RPMI8226 (cell line): ENCODE results near the gene GNG7.
A peak's percentile ranks its signal among the peaks of the same experiment; 100 is the strongest.
"Not testable (repeated sequence)": the region's sequence is repeated elsewhere in the genome, so short reads cannot be mapped to it uniquely, and the experiment has no call there.

Experiments used
- DNase-seq: peaks from one replicate; pipeline ENCODE4 v3.0.0-alpha.2; 2015

The GNG7 gene

DNA sequence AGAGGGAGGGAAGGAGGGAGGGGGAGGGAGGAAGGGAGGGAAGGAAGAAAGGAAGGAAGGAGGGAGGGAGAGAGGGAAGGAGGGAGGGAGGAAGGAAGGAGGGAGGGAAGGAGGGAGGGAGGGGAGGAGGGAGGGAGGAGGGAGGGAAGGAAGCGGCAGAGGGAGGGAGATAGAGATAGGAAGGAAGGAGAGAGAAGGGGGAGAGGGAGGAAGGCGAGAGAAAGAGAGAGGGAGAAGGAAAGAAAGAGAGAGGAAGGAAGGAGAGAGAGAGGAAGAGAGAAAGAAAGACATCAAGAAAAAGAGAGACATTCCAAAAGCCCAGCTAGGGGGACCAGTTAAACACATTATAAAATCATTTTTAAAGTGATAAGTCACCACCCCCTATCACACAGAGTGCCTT lies 62.5 kb downstream of the GNG7 start:
- no peak for DNase-seq

DNA sequence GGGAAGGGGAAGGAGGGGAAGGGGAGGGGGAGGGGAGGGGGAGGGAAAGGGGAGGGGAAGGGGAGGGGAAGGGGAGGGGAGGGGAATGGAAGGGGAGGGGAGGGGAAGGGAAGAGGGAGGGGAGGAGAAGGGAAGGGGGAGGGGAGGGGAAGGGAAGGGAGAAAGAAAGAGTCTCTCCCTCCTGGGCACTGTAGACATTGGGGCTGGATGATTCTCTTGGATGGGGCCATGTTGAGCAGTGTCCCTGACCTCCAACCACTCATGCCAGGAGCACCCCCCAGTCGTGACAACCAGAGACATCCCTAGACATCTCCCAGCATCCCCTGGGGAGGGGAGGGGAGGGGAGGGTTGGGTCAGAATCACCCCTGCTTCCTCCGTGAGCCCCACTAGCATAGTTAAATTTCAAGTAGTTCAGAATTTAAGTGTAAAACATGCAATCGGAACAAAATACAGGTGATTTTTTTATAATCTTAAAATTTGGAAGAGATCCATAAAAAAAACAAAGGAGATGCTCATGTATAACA lies 64.0 kb downstream of the GNG7 start:
- no peak for DNase-seq

DNA sequence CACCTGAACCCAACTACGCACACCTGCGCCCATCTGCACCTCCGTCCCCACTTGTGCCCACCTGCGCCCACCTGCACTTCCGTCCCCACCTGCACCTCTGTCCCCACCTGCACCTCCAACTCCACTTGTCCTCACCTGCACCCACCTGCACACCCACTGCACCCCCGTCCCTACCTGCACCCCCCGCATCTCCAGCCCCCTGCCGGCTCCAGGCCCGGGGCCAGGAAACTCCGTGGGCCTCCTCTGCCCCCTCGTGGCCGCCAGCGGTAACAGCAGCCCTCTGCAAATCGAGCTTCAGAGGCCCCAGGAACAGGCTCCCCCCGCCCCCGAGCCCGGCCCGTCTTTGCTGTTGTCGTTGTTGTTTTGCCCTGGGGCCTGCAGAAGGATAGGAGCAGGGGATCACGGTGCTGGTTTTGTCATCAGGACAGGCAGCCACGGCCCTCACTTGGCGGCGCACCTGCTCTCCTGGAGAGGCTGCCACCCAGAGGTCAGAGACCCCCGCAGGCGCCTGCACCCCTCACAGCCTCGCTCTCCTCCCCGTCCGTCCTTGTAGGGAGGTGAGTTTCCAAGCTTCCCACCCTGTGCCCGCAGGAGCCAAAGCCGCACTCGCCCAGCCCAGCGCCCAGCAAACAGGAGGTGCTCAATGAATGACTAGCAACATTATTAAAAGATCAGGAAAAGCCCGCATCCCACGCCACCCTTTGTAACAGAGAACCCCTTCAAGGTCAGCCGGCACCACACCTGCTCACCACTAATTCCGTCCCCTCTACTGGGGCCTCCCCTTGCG lies 65.4 kb downstream of the GNG7 start:
- peak; percentile 71 for DNase-seq

DNA sequence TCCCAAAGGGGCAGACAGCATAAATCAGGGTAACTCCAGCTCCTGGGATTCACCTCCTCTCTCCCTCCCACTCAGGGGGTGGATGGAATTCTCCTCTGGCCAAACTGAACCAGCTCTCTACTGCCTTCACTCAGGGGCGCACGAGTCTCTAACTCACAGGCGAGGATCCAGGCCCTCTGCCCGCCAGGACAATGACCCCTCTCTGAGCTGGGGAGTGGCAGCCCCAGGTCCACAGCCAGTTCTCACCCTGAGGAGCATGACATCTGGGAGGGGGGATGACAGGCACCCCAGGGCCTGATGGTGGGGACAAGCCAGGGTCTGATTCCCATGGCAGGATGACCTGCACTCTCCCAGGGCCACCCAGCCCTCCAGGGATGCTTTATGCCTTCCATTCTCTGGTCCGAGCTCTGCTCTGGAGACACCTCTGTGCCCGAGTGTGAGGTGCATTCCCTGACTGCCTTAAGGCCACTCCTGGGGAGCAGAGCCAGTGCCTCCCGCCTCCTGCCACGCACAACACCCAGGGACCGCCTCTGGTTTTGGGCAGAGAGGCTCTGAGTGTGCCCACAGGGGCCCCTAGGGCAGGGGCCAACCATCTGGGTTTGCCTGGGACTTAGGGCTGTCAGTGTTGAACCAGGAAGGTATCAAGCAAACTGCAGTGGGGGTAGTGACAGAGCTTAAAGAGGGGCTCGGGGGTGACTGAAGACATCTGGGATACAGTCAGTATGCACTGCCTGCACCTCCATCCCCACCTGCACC lies 66.2 kb downstream of the GNG7 start:
- DNase-seq = no peak

DNA sequence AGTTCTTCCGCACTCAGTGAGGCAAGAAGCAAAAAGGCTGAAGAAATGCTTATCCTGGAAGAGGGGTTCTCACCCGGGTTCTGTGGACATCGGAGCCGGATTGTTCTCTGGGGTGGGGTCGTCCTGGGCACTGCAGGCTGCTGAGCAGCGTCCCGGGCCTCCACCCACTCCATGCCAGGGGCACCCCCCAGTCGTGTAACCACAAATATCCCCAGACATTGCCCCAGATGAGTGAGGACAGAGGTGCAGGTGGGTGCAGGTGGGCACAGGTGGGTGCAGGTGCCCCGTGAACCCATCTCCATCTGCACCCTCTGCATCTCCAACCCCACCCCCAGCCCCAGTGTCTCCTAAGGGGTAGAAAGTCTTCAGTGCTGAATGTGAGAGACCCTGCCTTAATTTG lies 67.5 kb downstream of the GNG7 start:
- DNase-seq = no peak

DNA sequence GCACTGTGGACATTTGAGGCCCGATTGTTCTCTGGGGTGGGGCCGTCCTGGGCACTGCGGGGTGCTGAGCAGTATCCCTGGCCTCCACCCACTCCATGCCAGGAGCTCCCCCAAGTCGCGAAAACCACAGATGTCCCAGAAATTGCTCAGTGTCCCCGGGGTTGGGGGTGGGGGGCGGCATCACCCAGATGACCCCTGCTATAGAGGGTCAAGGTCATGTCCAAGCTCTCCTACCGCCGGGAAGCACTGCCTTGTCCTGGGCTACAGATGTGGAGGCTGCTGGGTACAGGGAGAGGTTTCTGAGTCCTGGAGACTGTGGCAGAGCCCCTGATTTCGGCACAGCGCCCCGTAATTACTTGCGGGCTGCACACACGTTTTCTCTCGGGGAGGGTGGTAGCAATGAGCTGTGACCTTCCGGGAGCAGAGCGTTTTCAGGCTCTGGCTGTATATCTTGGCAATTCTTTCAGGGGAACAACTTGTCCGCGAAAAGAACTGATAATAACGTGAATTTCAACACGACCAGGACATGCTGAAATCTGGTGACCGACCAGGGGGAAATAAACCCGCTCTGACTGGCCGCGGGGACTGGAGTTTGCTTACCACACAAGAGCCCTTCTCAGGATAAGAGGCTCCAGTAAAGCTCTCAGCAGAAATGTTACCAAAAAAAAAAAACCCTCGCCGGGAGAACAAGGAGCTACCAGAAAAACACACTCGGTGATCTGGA lies 68.1 kb downstream of the GNG7 start:
- DNase-seq = no peak

DNA sequence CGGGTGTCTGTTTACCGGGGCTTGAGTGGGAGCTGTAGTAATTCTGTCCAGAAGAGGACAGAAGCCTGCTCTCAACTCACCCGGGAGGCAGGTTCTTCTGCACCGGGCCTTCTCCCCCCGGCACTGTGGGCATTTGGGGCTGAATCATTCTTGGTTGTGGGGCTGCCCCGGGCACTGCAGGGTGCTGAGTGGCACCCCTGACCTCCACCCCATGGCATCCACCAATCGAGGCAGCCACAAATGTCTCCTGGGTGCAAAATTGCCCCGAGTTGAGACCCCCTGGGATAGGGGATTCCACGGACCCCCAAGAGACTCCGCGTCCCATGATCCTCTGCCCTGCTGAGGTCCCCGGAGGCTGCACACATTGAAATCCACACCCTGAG lies 68.8 kb downstream of the GNG7 start:
- DNase-seq = no peak

DNA sequence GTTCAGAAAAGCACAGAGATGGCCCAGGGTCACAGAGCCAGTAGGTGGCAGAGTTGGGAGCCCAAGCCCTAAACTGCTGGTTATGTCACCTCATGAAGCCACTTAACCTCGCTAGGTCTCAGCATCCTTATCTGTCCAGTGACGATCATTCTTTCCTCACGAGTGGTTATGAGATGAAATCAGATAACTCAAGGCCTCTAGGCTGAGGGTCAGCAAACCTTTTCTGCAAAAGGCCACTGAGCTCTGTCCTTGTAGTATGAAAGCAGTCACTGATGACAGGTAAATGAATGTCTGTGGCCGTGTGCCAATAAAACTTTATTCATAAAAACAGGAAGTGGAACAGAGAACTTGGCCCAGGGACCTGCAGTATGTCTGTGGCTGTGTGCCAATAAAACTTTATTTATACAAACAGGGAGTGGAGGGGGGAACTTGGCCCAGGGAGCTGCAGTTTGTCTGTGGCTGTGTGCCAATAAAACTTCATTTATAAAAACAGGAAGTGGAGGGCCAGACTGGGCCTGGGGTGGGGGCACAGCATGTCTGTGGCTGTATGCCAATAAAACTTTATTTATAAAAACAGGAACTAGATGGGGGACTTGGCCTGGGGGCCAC lies 71.2 kb downstream of the GNG7 start:
- peak; percentile 95 for DNase-seq

DNA sequence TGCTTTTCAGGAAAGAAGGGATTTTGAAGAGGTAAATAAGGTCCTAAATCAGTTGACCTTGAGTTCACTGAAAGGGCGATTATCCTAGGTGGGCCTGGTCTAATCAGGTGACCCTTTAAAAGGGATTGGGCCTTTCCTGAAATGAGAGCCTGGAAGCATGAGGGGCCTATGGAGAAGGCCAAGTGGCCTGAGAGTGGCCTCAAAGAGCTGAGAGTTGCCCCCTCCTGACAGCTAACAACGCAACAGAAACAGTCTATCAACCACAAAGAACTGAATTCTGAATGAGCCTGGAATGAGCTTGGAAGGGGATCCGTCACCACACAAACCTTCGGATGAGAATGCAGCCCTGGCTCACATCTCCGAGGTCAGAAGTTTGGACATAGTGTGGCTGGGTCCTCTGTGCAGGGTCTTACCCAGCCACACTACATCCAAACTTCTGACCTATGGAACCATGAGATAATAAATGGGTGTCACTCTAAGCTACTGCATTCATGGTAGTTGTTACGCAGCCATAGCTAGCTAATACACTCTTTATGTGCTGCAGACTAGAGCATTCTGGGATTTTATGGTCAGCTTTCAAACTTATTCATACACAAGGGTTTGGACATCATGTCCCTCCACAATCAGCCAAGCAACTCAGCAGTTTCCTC lies 72.0 kb downstream of the GNG7 start:
- no peak for DNase-seq

DNA sequence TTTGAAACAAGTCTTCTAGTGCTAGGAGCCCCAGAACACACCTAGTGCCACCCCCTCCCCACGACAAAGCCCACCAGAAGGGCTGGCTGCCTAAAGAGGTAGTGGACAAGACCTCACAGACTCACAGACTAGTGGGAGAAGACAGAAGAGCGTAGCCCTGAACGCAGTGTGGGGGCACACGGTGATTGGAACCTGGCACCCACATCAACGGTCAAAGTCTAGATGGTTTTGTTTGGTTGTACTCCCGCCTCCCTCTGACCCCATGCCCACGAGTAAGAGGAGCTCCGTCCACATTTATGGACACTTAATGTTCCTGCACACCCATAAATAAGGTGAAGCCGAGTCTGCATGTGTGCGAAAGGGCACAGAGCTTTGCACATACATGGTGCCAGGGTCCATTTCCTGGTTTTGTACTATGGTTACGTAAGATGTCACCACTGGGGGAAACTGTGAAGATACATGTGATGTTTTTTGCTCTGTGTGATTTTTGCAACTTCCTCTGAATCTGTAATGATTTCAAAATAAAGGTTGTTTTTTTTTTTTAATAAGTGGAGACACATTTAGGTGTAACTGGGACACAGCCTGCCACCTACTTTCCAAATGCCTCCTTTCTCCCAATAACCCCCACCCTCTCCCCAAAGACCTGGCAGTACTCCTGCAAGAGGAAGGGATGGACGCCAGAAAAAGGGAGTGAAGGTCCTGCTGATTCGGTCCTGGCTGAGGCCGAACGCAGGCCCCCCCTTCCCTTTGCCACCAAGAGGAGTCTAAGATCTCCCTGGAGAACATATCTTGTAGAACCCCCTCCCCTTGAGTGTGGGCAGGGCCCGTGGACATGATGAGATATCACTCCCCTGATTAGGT lies 72.8 kb downstream of the GNG7 start:
- no peak for DNase-seq

DNA sequence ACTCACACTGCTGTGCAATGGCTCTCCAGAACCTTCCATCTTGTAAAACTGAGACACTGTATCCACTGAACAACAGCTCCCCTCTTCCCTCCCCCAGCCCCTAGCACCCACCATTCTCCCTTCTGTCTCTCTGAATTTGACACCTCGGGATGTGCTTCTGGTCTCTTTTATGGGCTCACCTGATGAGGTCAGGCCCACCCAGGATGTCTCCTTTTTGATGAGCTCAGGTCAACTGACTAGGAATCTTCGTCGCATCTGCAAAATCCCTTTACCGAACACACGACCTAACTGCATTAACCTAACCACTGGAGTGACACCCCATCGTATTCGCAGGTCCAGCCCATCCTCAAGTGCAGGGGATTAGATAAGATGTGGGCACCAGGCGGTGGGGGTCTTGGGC lies 73.9 kb downstream of the GNG7 start:
- no peak for DNase-seq

DNA sequence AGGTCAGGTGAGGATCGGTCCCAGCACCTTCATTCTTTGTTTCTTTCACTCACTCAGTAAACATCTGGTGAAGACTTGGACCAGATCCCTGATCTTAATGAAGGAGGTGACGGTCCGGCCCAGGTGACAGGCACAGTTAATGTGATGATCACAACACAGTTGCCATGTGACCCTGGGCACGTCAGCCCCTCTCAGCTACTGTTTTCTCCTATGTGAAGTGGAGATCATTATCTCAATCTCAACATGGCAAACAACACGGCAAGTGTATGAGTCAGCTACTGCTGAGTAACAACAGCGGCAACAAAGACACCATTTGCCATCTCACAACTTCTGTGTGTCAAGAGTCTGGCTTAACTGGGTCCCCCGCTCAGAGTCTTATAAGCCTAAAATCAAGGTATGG lies 74.6 kb downstream of the GNG7 start:
- DNase-seq = no peak

DNA sequence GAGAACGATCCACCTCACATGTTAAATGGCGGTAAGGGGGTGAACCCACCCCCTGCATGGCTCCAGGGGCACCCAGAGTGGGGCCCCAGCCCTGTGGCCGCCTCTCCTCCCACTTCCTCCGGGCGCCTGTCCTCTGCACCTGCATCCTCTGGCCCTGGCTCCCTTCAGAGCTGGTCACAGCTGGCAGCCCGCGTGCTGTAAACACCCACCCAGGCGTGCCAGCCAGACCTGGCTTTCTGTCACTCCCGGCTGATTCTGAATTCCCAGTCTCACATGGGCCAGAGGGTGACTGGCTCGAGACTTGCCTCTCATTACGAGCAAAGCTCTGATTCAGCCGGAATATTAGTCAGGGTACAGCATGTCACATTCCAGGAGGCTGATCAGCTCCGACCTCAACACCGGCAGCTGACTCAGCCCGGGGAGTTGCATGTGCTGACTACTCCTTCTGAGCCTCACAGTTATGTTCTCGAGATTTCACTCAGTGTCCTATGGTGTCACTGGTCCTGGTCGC lies 75.1 kb downstream of the GNG7 start:
- peak; percentile 92 for DNase-seq

DNA sequence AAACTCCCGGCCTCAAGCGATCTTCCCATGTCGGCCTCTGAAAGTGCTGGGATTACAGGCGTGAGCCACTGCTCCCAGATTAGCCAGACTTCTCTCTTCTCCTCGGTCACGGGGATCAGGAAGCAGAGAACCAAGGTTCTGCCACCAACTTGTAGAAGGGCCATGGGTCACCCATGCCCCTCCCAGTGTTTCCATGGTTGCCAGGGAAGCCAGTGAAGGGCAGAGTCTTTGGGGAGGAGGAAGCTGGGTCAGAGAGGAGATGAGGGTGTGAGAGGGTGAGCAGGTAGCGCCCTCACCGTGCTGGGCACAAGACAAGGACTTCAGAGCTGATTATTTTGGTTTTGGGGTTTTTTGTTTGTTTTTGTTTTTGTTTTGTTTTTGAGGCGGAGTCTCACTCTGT lies 77.1 kb downstream of the GNG7 start:
- DNase-seq = peak; percentile 62

DNA sequence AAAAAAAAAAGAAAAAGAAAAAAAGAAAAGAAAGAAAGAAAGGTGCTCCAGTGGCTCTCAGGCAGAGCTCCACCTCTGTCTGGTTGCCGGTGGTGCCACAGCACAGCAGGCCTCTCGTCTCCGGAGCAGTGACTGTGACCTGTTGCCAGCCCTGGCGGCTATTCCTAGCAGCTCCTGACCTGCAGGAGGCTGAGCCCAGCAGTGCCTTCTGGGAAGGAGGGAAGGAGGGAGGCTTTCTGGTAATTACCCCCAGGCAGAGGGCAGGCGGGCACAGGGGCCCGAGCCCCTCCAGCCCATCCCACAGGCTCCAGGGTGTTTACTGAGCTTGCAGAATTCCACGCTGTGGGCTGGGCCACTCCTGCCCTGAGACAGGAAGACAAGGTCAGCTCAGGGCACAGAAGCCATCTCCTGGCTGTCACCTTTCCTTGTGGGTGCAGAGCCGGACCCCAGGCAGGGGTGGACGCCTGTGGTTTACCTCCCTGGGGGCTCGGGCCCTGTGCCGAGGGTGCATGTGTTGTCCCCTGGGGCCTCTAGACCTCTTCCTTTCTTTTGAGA lies 77.9 kb downstream of the GNG7 start:
- DNase-seq = peak; percentile 82

DNA sequence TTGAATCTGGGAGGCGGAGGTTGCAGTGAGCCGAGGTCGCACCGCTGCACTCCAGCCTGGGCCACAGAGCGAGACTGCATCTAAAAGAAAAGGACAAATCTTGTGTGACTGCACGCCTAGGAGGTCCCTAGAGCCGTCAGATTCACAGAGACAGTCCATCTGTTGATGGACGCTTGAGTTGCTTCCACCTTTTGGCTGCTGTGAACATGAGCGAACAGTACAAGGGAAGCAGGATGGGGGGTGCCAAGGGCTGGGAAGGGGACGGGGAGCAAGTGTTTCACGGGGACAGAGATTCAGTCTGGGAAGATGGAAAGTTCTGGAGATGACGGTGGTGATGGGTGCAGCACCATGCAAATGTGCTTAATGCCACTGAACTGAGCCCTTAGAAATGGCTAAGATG lies 78.7 kb downstream of the GNG7 start:
- DNase-seq = no peak

DNA sequence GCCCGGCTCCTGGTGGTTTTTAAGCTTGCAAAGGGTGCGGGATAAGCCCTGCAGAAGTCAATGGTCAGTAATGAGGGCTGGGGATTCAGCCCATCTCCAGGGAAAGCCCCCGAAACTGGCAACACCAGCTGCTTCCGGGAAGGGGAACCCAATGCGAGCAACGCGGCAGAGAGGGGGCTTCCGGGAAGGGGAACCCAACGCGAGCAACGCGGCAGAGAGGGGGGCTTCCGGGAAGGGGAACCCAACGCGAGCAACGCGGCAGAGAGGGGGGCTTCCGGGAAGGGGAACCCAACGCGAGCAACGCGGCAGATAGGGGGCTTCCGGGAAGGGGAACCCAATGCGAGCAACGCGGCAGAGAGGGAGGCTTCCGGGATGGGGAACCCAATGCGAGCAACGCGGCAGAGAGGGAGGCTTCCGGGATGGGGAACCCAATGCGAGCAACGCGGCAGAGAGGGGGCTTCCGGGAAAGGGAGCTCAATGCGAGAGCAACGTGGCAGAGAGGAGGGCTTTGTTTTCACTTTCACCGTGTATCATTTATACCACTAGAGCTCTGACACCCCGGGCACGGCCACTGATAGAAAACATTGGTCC lies 80.0 kb downstream of the GNG7 start:
- DNase-seq = not testable (repeated sequence)

DNA sequence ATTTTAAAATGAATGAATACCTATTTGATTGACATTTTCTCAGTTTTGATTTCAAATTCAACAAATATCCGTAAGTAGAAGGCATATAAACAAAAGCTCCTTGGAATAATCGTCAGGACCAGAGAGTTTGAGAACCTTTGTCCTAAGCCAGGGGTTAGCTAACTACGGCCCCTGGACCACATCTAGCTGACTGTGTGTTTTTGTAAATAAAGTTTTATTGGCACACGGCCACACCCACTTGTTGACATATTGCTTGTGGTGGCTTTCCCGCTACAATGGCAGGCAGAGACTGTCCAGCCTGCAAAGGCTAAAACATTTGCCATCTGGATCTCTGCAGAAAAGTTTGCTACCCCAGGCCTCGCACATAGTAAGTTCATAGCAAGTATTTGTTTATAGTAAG lies 83.4 kb downstream of the GNG7 start:
- DNase-seq = no peak

DNA sequence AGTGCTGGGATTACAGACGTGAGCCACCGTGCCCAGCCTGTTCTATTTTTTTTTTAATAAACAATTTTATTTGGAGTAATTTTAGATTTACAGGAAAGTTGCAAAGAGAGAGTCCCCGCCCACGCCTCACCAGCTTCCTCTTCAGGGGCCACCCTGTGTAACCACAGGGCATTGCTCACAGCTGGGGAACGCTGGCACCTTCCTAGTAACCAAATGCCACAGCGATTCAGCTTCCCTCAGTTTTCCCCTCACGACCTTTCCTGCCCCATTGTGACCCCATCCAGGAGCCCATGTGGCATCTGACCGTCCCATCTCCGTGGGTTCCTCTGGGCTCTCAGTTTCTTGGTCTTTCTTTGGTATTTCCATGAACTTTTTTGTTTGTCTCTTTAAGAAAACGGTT lies 83.9 kb downstream of the GNG7 start:
- DNase-seq = peak; percentile 49

DNA sequence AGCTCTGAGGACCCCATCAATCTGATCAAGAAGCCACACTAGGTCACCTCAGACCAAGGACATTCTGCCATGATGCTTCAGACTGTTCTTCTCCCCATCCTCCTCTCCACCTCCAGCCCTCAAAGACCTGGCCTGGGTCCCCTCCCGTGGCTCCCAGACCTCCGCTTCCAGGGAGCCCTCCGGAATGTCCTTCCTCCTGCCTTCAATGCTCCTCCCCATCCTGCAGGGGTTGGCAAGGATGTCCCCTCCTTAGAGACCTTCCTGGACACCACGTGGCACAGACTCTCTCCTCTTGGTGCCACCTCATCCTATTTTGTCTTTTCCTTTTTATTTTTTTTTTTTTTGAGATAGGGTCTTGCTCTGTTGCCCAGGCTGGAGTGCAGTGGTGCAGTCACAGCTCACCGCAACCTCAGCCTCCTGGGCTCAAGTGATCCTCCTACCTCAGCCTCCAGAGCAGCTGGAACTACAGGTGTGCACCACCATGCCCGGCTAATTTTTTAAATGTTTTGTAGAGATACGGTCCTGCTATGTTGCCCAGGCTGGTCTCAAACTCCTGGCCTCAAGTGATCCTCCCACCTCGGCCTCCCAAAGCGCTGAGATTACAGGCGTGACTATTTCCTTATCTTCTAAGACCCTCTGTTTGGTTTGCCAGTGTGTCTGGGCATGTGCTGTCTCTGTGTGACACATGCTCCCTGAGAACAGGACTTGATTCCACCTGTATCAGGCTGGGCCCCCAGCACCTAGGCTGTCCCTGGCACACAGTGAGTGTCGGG lies 84.9 kb downstream of the GNG7 start:
- DNase-seq = no peak
